ENCODE measurements around the gene RAB1A. TPM values are rescaled to one million over a fixed set of nuclear protein-coding genes. Genes with fewer than 3 reads are reported as not detected.

Gene RAB1A
- total and polyA plus RNA-seq, 9 of the 15 experiments (the other 6 are each of a cell fraction or from before 2014, with no cell fraction given) = 43.8 to 163 (median 67.7) TPM

DNA sequence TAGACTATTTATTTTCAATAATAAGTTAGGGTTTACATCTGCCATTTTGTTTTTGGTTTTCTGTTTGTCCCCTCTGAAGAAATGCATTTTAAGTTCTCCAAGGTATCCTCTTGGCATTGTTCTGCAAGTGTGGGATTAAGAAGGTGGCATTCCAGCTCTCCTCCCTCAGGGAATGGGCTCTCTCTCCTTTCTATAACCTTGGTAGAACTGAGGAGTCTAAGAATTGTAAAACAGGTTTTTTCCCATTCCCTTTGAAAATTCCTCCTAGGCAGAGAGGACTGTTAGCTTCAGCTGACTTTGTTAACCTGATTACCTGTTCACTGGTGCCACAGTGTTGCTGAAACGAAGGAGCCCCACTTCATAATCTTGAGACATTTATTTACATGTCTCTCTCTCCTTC is 26.1 kb upstream of the RAB1A start (continued):
- TF ChIP-seq RFX5 (IDR thresholded peaks at IDR 0.05; ENCODE audit: low read depth, low read length) = no peak
- no peak for TF ChIP-seq RBM34 (IDR thresholded peaks at IDR 0.05; ENCODE audit: borderline replicate concordance, insufficient read depth, low read length)

DNA sequence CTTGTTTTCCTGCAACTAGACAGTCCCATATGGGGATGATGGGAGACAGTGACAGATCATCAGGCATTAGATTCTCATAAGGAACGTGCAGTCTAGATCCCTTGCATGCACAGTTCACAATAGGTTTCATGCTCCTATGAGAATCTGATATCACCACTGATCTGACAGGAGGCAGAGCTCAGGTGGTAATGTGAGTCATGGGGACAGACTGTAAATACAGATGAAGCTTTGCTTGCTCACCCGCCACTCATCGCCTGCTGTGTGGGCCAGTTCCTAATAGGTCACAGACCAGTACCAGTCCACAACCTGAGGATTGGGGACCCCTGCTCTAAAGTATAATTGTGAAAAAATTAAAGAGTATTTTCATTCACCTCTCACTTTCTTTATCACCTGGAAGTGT is 23.6 kb upstream of the RAB1A start:
- Histone ChIP-seq H3K9me3 (replicated peaks; ENCODE audit: control insufficient read depth, insufficient read depth, low read depth, low read length) (no peaks in the 10 kb centered on the region), H3K4me3 (no peak overlapping the region), H3K4me2 (ENCODE audit: insufficient read depth, low read length) (no peak overlapping the region), H2AFZ (ENCODE audit: low read depth, low read length) (no peak overlapping the region), H3K4me1 (replicated peaks in 1 of 2; ENCODE audit: control insufficient read depth in 2 of 2, insufficient read depth in 2 of 2, low read length in 2 of 2) (no peaks in the 10 kb centered on the region), H3K36me3 (ENCODE audit: control insufficient read depth, insufficient read depth, low read length) (no peaks in the 10 kb centered on the region), H4K20me1 (replicated peaks; ENCODE audit: control insufficient read depth, insufficient read depth, low read length) (no peaks in the 10 kb centered on the region), H3K27me3 (ENCODE audit: control insufficient read depth in 2 of 2, insufficient read depth in 2 of 2, low read length in 2 of 2) (no peaks in the 10 kb centered on the region), H3K9me1 (ENCODE audit: control insufficient read depth, insufficient read depth, low read length) (no peaks in the 10 kb centered on the region), H3K79me2 (ENCODE audit: control insufficient read depth, insufficient read depth, low read length) (no peaks in the 10 kb centered on the region), H3K27ac (ENCODE audit: extremely low read depth, low read depth, low read length) (no peak overlapping the region), H3K9ac (ENCODE audit: insufficient read depth in 1 of 2, low read depth in 2 of 2, low read length in 2 of 2) (no peak overlapping the region)
- FAIRE-seq = peak; percentile 19
- DNase-seq (ENCODE audit: extremely low read depth in 1 of 4, low spot score in 3 of 4) = no peak
- no TSS peak for BruUV-seq (replicated peaks)
- 38% methylated on average over 3 of the region's 3 CpGs for WGBS (ENCODE audit: insufficient coverage, low coverage, missing lambda C conversion rate)
- in situ Hi-C loops (cut with MboI) = loop anchor here (25.0 kb wide), 1 partner anchor 241 kb away; no protein-coding TSS in a partner anchor
- POLR2A ChIA-PET = interaction anchor here (0.9 to 1.1 kb wide), 2 partner anchors 9 to 19 kb away, joined by 3 to 4 read pairs; no protein-coding TSS in a partner anchor
- intact Hi-C loops (cut with micrococcal nuclease) = no loop called here
- no peak; the same call in 2 of the 3 replicates for ATAC-seq
- CTCF ChIA-PET (ENCODE audit: low intra/inter-chr PET ratio) = no interaction called here
- TF ChIP-seq FOXK1 (CRISPR knock-in tag; IDR thresholded peaks at IDR 0.05; ENCODE audit: borderline replicate concordance) (no peak), NFE2 (IDR thresholded peaks at IDR 0.05; ENCODE audit: low read depth) (peak; percentile 34; the same call in 1 of the 2 replicates), MEIS2 (IDR thresholded peaks at IDR 0.05; ENCODE audit: partially characterized antibody) (peak; percentile 53), MCM3 (IDR thresholded peaks at IDR 0.05) (no peak), FOXA1 (IDR thresholded peaks at IDR 0.05; ENCODE audit: borderline replicate concordance) (no peak), TARDBP (IDR thresholded peaks at IDR 0.05) (no peak)
- TF ChIP-seq, protein P1, sequence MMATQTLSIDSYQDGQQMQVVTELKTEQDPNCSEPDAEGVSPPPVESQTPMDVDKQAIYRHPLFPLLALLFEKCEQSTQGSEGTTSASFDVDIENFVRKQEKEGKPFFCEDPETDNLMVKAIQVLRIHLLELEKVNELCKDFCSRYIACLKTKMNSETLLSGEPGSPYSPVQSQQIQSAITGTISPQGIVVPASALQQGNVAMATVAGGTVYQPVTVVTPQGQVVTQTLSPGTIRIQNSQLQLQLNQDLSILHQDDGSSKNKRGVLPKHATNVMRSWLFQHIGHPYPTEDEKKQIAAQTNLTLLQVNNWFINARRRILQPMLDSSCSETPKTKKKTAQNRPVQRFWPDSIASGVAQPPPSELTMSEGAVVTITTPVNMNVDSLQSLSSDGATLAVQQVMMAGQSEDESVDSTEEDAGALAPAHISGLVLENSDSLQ (IDR thresholded peaks at IDR 0.05) = peak; percentile 45
- TF ChIP-seq, protein P2, sequence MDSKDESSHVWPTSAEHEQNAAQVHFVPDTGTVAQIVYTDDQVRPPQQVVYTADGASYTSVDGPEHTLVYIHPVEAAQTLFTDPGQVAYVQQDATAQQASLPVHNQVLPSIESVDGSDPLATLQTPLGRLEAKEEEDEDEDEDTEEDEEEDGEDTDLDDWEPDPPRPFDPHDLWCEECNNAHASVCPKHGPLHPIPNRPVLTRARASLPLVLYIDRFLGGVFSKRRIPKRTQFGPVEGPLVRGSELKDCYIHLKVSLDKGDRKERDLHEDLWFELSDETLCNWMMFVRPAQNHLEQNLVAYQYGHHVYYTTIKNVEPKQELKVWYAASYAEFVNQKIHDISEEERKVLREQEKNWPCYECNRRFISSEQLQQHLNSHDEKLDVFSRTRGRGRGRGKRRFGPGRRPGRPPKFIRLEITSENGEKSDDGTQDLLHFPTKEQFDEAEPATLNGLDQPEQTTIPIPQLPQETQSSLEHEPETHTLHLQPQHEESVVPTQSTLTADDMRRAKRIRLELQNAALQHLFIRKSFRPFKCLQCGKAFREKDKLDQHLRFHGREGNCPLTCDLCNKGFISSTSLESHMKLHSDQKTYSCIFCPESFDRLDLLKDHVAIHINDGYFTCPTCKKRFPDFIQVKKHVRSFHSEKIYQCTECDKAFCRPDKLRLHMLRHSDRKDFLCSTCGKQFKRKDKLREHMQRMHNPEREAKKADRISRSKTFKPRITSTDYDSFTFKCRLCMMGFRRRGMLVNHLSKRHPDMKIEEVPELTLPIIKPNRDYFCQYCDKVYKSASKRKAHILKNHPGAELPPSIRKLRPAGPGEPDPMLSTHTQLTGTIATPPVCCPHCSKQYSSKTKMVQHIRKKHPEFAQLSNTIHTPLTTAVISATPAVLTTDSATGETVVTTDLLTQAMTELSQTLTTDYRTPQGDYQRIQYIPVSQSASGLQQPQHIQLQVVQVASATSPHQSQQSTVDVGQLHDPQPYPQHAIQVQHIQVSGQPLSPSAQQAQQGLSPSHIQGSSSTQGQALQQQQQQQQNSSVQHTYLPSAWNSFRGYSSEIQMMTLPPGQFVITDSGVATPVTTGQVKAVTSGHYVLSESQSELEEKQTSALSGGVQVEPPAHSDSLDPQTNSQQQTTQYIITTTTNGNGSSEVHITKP (IDR thresholded peaks at IDR 0.05; ENCODE audit: partially characterized antibody) = no peak

Data from K562 (cell line).